ENCODE results near the gene PPP1R9A.

GRCh38 chr7:95028683-95029082 is 121.3 kb downstream of the PPP1R9A start:
- TF ChIP-seq CTCF (IDR thresholded peaks at IDR 0.05; ENCODE audit: borderline replicate concordance, extremely low read depth, low read length, poor library complexity, severe bottlenecking) (no peak), EZH2 (IDR thresholded peaks at IDR 0.05; ENCODE audit: borderline replicate concordance, low read depth, low read length, severe bottlenecking) (no peak)
